ENCODE data around the gene GPR4.
"Not testable (repeated sequence)": the region's sequence is repeated elsewhere in the genome, so short reads cannot be mapped to it uniquely, and the experiment has no call there.

The GPR4 gene

GRCh38 chr19:45621976-45622503 lies 20.0 kb upstream of the GPR4 start:
- no peak for DNase-seq

GRCh38 chr19:45621389-45621788 lies 19.4 kb upstream of the GPR4 start:
- no peak for DNase-seq

GRCh38 chr19:45616704-45617017 lies 14.6 kb upstream of the GPR4 start:
- no peak for DNase-seq

GRCh38 chr19:45615795-45616703 lies 14.0 kb upstream of the GPR4 start:
- DNase-seq = peak; percentile 93

- DNase-seq = not testable (repeated sequence)
Measured at GRCh38 chr19:45615056-45615455, 13.0 kb upstream of the GPR4 start.

GRCh38 chr19:45613926-45614725 lies 12.1 kb upstream of the GPR4 start:
- peak; percentile 44 for DNase-seq

GRCh38 chr19:45608948-45609347 lies 6.9 kb upstream of the GPR4 start:
- DNase-seq = no peak

- DNase-seq = peak; percentile 14
Measured at GRCh38 chr19:45607071-45608029, 5.3 kb upstream of the GPR4 start.

GRCh38 chr19:45601115-45601514 lies 897 bp downstream of the GPR4 start:
- no peak for DNase-seq

GRCh38 chr19:45600340-45600885 lies 1.6 kb downstream of the GPR4 start:
- no peak for DNase-seq

GRCh38 chr19:45599286-45599685 lies 2.7 kb downstream of the GPR4 start:
- DNase-seq = no peak

- no peak for DNase-seq
Measured at GRCh38 chr19:45598267-45599001, 3.6 kb downstream of the GPR4 start.

- no peak for DNase-seq
Measured at GRCh38 chr19:45597425-45598111, 4.4 kb downstream of the GPR4 start.

GRCh38 chr19:45595814-45596213 lies 6.2 kb downstream of the GPR4 start:
- no peak for DNase-seq

- no peak for DNase-seq
Measured at GRCh38 chr19:45593520-45593919, 8.5 kb downstream of the GPR4 start.

GRCh38 chr19:45592366-45592765 lies 9.6 kb downstream of the GPR4 start:
- DNase-seq = no peak

- no peak for DNase-seq
Measured at GRCh38 chr19:45591638-45592005, 10.4 kb downstream of the GPR4 start.

GRCh38 chr19:45591004-45591637 lies 10.9 kb downstream of the GPR4 start:
- DNase-seq = peak; percentile 27

GRCh38 chr19:45590300-45591003 lies 11.6 kb downstream of the GPR4 start:
- no peak for DNase-seq

- no peak for DNase-seq
Measured at GRCh38 chr19:45589768-45590167, 12.2 kb downstream of the GPR4 start.
